GM21360 (cell line): ENCODE measurements around the gene UBE2U.
"Not testable (repeated sequence)": the region's sequence is repeated elsewhere in the genome, so short reads cannot be mapped to it uniquely, and the experiment has no call there.

ENCODE experiments used
- ATAC-seq: cut with Tn5 transposase; IDR thresholded peaks from one replicate; pipeline ENCODE4 v1.9.1; 2021; ENCODE audit warnings: mild to moderate bottlenecking, moderate library complexity; ENCODE audit not compliant: unreplicated experiment

UBE2U gene

GRCh38 chr1:64187646-64188045, 15.8 kb upstream of the UBE2U start:
- ATAC-seq: no peak

GRCh38 chr1:64192290-64192689, 11.1 kb upstream of the UBE2U start:
- no peak for ATAC-seq

DNA sequence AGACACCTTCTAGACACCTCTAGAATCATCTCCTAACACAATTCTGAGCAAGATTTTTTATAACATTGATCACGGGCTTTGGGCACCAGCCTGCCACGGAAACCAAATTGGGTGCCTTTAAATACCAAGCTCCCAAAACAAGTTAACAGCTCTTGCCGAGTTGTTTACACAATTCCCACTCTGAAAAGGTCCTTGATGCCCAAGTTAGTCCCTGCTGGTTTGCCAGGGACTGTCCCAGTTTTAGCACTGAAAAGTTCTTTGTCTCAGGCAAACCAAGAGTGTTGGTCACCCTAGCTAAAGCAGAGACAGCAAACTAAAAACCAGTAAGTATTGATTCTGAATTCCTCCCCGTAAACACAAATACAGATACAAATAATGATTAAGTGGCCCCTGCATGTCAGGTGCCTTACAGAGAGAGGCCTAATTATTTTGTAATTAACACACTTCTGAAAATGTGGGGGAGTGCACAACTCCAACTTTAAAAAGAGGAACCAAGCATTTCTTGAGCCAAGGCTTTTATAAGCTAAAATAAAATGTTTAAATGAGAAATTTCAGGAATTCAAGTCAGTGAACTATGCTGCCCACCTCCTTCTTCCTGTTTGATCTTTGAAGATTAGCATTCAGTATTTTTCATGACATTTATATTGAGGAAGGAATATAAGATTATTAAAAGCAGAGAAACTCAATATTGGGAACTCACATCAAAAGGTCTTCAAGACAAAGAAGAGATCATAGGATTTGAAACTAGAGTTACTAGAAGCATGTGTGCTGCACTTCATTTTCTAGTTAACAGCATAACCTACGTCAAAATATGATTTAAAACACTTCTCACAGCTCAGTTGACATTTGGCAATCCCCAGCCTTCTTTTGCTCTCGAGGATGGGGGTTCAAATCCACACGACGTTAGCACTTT, 9.0 kb upstream of the UBE2U start:
- ATAC-seq: no peak

DNA sequence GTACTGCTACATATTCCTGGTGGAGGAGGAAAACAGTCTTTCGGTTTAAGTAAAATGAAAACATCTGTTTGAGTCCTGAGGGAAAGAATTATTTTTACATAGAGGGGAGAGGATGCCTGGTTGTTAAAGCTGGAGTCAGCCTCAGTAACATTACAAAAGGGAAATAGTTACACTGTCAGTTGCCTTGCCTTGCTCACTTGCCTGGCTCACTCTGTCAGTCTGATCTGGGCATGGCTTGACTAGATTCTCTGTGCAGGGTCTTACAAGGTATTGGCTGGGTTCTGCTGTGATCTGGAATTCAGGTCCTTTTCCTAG, 8.4 kb upstream of the UBE2U start:
- ATAC-seq: no peak

DNA sequence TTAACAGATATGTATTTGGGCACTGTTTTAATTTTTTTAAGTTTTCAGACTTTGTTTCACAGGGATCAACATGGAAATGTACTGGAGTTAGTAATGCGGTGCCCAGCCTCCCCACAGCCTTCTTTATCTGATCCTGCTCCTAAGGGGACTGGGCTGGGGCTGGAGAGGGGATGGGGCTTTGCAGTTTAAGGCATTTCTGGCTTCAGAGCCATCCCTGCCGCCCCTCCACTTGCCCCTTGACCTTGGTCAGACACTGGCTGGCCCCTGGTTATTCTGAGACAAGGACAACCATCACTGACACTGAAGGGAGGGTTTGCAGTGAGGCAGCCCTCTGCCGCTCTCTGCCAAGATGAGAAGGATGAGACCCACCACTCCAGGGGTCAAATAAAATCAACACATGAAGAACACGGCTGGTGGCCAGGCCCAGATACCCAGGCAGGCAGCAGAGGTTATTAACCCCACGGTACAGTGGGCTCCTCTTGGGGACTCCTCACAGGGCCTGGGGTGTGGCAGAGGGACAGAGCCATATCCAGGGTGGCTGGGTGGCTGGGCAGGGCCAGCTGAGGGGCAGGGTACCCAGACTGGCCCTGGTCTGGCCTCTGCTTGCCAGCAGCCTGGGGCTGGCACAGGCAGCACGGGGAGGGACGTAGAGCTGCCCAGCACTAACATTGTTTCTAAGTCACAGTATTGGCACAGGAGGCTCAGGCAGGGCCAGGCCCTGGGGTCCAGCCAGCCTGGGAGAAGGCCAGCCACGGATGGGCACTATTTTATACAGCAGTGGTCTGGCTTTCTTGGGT, 7.2 kb upstream of the UBE2U start:
- no peak for ATAC-seq

- no peak for ATAC-seq
Measured at GRCh38 chr1:64197076-64197475, 6.3 kb upstream of the UBE2U start.

GRCh38 chr1:64199154-64199553, 4.3 kb upstream of the UBE2U start:
- ATAC-seq: no peak

- no peak for ATAC-seq
Measured at GRCh38 chr1:64200064-64200463, 3.4 kb upstream of the UBE2U start.

DNA sequence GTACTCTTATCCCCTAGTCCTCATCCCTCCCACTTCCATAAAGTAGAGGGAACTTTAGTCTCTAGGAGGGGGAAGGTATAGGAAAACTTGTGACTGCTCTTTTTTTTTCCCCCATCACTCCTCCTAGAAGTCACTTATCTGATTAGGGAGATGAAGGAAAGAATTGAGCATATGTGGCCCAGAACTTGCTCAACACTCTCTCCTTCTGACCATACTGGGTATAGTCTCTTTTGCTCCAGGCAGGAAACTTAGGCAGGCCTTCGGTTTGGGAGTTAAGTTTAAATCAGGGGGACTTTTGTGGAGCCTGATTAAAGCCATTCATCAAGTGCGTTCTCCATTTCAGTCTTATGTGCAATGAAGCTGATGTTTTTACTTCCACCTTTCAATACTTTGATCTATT, 5.8 kb downstream of the UBE2U start:
- ATAC-seq: no peak

DNA sequence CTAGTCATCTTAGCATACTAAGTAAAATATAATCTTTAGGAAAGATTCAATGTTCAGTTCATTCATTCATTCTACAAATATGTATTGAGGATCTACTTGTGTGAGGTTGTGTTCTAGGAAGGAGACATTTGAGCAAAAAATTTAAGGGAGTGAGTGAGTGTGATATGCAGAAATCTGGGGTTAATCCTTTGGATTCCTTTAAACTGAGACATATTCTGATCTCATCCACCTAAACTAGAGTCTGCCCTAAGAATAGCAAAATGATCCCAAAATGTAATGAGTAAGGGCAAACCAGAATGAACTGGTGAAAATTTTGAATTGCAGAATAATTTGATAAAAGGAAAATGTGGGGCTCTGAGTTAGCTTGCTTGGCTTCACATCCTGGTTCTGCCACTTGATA, 8.6 kb downstream of the UBE2U start:
- ATAC-seq: no peak

DNA sequence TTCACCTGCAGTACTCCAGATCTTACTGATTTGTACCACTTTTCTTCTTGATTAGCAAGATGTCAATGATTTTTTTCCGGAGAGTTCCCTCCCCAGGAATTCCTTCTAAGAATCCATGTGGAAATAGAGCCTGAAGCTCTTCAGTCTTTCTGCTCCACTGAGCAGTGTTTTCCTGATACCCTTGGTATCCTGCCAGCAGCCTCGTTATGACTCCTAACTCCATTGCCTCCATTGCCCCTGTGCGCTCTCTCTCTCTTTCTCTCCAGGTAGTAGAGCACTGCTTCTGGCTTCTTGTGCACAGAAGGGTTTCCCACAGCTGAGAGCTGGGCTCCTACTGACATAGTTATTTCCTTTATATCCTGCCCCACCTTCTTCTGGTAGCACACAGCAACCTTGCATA, 12.2 kb downstream of the UBE2U start:
- ATAC-seq: no peak

- ATAC-seq: no peak
Measured at GRCh38 chr1:64220241-64220640, 16.8 kb downstream of the UBE2U start.

DNA sequence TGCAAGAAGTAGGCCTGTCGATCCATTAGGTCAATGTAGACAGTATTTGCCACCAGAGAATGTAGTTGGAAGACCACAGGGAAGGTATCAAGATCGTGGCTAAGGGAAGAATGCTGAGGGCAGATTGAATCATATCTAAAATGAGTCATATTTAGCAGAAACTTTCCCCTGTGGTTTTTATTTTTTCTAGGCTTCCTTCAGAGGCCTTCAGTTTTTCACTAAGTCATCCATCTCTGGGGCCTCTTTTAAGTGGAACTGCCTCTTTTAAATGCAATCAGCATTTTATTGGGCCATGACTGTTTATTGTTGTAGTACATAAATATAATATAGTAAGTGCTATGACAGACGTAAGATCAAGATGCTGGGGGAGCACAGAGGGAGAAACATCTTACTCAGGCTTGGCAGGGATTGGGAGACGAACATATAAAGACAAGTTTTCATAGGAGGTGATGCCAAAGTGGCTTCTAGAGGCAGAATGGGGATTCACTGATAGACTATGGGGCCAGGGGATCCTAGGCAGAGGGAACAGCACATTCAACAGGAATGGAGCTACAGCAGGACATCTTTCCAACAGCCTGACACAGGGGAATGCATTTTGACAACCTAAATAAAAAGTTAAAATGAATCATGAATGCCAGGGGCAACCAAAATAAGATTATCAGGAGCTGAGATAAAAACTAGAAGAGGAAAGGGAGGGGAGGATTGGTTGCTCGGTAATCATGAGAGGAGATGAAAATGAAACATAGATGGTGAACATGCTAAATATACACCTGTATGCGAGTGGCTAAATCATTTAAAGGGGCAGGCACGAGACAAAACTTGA, 20.1 kb downstream of the UBE2U start:
- peak; percentile 72 for ATAC-seq

DNA sequence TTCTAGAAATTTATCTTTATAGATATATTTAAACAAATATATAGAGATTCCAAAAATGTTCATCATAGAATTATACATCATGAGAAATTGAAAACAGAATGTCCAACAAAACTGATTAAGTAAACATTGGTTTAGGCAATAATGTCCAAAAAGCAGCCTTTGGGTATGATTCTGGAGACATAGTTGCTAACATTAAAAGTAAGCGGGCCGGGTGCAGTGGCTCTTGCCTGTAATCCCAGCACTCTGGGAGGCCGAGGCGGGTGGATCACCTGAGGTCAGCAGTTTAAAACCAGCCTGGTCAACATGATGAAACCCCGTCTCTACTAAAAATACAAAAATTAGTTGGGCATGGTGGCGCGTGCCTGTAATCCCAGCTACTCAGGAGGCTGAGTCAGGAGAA, 20.8 kb downstream of the UBE2U start:
- ATAC-seq: not testable (repeated sequence)

DNA sequence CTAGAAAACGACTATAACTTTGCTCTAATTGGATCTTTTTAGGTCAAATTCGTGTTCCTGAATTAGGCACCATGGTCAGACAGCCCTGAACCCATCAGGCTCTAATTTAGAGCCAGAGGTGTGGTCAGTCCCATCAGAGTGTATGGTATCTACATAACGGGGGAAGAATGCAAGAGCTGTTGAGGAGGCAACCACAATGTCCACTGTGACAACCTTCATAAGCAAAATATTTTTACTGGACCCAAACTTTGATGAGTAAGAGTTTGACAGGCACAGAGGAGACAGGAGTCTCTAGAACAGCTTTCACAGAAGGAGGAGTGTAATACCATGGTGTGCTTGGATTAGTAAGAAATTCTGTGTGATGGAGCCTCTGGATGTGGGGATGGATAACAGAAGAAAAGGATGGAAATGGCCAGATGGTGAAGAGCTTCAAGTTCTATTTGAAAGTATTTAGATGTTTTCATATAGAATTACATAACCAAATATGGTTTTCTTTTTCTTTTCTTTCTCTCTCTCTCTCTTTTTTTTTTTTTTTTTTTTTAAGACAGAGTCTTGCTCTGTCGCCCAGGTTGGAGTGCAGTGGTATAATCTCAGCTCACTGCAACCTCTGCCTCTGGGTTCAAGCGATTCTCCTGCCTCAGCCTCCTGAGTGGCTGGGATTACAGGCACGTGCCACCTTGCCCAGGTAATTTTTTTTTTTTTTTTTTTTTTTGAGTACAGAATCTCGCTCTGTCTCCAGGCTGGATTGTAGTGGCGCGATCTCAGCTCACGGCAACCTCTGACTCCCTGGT, 24.9 kb downstream of the UBE2U start:
- ATAC-seq: no peak

GRCh38 chr1:64229307-64229706, 25.9 kb downstream of the UBE2U start:
- no peak for ATAC-seq

- no peak for ATAC-seq
Measured at GRCh38 chr1:64231153-64231552, 27.7 kb downstream of the UBE2U start.

DNA sequence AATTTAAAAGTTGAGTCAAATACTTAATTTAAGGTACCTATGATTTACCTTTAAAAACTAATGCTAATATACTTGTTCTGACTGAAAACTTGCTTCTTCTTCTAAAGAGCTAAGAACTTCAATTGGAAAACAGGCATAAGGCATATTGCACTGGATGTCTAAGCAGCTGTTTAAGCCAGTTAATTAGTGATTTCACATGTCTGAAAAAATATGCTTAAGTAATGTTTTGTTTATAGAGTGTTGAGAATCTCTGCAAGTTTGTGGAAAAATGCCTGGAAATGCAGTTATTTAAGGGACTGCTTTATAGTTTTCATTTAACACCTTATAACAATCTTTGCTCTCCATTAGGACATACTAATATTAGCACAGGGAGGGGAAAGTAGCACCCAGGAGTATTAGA, 28.2 kb downstream of the UBE2U start:
- ATAC-seq: no peak

DNA sequence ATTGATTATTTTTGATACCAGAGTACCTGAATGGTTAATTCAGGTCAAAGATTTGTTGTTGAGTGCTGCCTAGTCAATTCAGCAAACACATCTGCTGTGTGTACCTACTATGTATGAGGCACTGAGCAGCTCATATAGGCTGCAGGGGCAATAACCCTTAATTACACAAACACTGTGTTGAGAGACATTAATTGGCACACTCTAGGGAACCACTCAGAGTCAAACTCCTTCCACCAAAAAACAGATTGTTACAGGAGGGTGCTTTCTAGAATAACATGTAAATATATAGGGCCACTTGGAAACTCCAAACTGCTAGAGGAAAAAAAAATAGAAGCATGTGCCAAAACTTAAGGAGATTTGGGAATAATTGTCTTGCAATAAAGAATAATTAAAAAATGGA, 31.3 kb downstream of the UBE2U start:
- ATAC-seq: no peak

GRCh38 chr1:64235181-64235580, 31.8 kb downstream of the UBE2U start:
- ATAC-seq: no peak

- no peak for ATAC-seq
Measured at GRCh38 chr1:64235910-64236309, 32.5 kb downstream of the UBE2U start.
